ENCODE data around the gene SERINC2. TPM values are rescaled to one million over a fixed set of nuclear protein-coding genes. Genes with fewer than 3 reads are reported as not detected.

SERINC2 gene
- total and polyA plus RNA-seq, 2 donors (not counting 1 experiment from before 2014, with no cell fraction given) = 0.75 to 1.4 TPM

- Histone ChIP-seq H3K4me1 (ENCODE audit: control insufficient read depth in 2 of 2, insufficient read depth in 2 of 2, low read length in 2 of 2) (peaks cover 4 to 23% of the 10 kb centered on the region in 2 donors), H3K79me2 (ENCODE audit: control insufficient read depth, insufficient read depth, low read length) (no peaks in the 10 kb centered on the region), H3K9me3 (ENCODE audit: control extremely low read depth in 1 of 3, control insufficient read depth in 2 of 3, insufficient read depth in 1 of 3, low read length in 2 of 3) (peaks cover 0 to 8% (median 6%) of the 10 kb centered on the region in 3 donors), H3K9ac (ENCODE audit: low read length) (no peak overlapping the region), H3K4me2 (replicated peaks; ENCODE audit: low read depth, low read length, poor library complexity, severe bottlenecking) (no peak overlapping the region), H4K20me1 (ENCODE audit: control insufficient read depth, insufficient read depth, low read length, poor library complexity, severe bottlenecking) (no peaks in the 10 kb centered on the region), H2AFZ (ENCODE audit: insufficient read depth, low read depth, low read length, poor library complexity, severe bottlenecking) (no peak overlapping the region), H3K36me3 (replicated peaks in 1 of 2; ENCODE audit: control extremely low read depth in 1 of 2, control insufficient read depth in 1 of 2, extremely low read depth in 1 of 2, insufficient read depth in 2 of 2, low read length in 1 of 2) (no peaks in the 10 kb centered on the region), H3K27me3 (replicated peaks in 1 of 4; ENCODE audit: control extremely low read depth in 1 of 4, control insufficient read depth in 3 of 4, insufficient read depth in 4 of 4, low read length in 3 of 4) (no peaks in the 10 kb centered on the region), H3K27ac (ENCODE audit: low read length in 2 of 2) (no peak overlapping the region), H3K4me3 (ENCODE audit: control extremely low read depth in 1 of 5, extremely low read depth in 1 of 5, insufficient read depth in 1 of 5, low read depth in 2 of 5, low read length in 4 of 5) (no peak overlapping the region)
- CTCF ChIA-PET = no interaction called here
- 79% methylated on average over 2 of the region's 3 CpGs for WGBS (ENCODE audit: insufficient coverage)
- DNase-seq = no peak
- Mint-ChIP-seq H3K9me3 (ENCODE audit: insufficient read depth) (no peaks in the 10 kb centered on the region), H3K27ac (no peak overlapping the region), H3K27me3 (no peaks in the 10 kb centered on the region), H3K4me1 (peaks cover 40% of the 10 kb centered on the region), H3K4me3 (no peak overlapping the region)
- POLR2A ChIA-PET = no interaction called here
- no peak for ATAC-seq (ENCODE audit: low read depth)
- intact Hi-C loops (cut with micrococcal nuclease) = no loop called here
- TF ChIP-seq EZH2 (IDR thresholded peaks at IDR 0.05; ENCODE audit: borderline replicate concordance, insufficient read depth, low read depth, low read length, poor library complexity, severe bottlenecking) (no peak), CTCF (IDR thresholded peaks at IDR 0.05) (no peak)
These were observed 26.3 kb downstream of the SERINC2 start for GRCh38 chr1:31439276-31439675.

GRCh38 chr1:31441073-31441472, 28.1 kb downstream of the SERINC2 start:
- no peaks in the 10 kb centered on the region for H3K27me3 ChIP-seq (replicated peaks in 1 of 4; ENCODE audit: control extremely low read depth in 1 of 4, control insufficient read depth in 3 of 4, insufficient read depth in 4 of 4, low read length in 3 of 4)
- Mint-ChIP-seq H3K4me1 (peaks cover 25% of the 10 kb centered on the region), H3K4me3 (no peak overlapping the region), H3K9me3 (ENCODE audit: insufficient read depth) (no peaks in the 10 kb centered on the region), H3K27ac (no peak overlapping the region), H3K27me3 (peaks cover 6% of the 10 kb centered on the region)
- DNase-seq = no peak
- no peak overlapping the region for H3K27ac ChIP-seq (ENCODE audit: low read length in 2 of 2)
- intact Hi-C loops (cut with micrococcal nuclease) = no loop called here
- H2AFZ ChIP-seq (ENCODE audit: insufficient read depth, low read depth, low read length, poor library complexity, severe bottlenecking) = no peak overlapping the region
- peaks cover 0 to 12% of the 10 kb centered on the region in 2 donors for H3K4me1 ChIP-seq (ENCODE audit: control insufficient read depth in 2 of 2, insufficient read depth in 2 of 2, low read length in 2 of 2)
- H3K79me2 ChIP-seq (ENCODE audit: control insufficient read depth, insufficient read depth, low read length) = no peaks in the 10 kb centered on the region
- no peaks in the 10 kb centered on the region for H3K36me3 ChIP-seq (replicated peaks in 1 of 2; ENCODE audit: control extremely low read depth in 1 of 2, control insufficient read depth in 1 of 2, extremely low read depth in 1 of 2, insufficient read depth in 2 of 2, low read length in 1 of 2)
- ChIA-PET CTCF (no interaction called here), POLR2A (no interaction called here)
- no CpG with 5 or more reads among the region's 3 CpGs for WGBS (ENCODE audit: insufficient coverage)
- H3K9me3 ChIP-seq (ENCODE audit: control extremely low read depth in 1 of 3, control insufficient read depth in 2 of 3, insufficient read depth in 1 of 3, low read length in 2 of 3) = peaks cover 0 to 9% (median 9%) of the 10 kb centered on the region in 3 donors
- no peaks in the 10 kb centered on the region for H4K20me1 ChIP-seq (ENCODE audit: control insufficient read depth, insufficient read depth, low read length, poor library complexity, severe bottlenecking)
- no peak for ATAC-seq (ENCODE audit: low read depth)
- no peak overlapping the region for H3K9ac ChIP-seq (ENCODE audit: low read length)
- no peak overlapping the region for H3K4me3 ChIP-seq (ENCODE audit: control extremely low read depth in 1 of 5, extremely low read depth in 1 of 5, insufficient read depth in 1 of 5, low read depth in 2 of 5, low read length in 4 of 5)
- TF ChIP-seq EZH2 (IDR thresholded peaks at IDR 0.05; ENCODE audit: borderline replicate concordance, insufficient read depth, low read depth, low read length, poor library complexity, severe bottlenecking) (no peak), CTCF (IDR thresholded peaks at IDR 0.05) (no peak)
- H3K4me2 ChIP-seq (replicated peaks; ENCODE audit: low read depth, low read length, poor library complexity, severe bottlenecking) = no peak overlapping the region
